SK-N-MC (cell line): Measurements from ENCODE around the gene ZDBF2.

ENCODE experiments used
- EZH2 ChIP-seq: fragments of 200-600 bp; sonication (generic); IDR thresholded peaks from one replicate; pipeline ENCODE4 v1.6.1; 2017; ENCODE audit warnings: antibody characterized with exemption
- POLR2AphosphoS5 ChIP-seq: IDR thresholded peaks from 2 replicates; pipeline ENCODE4 v1.6.1; 2012; ENCODE audit warnings: mild to moderate bottlenecking, low read depth, low read length, borderline replicate concordance

GRCh38 chr2:206354129-206354528 lies 79.7 kb downstream of the ZDBF2 start:
- no peak for TF ChIP-seq EZH2
- no peak for TF ChIP-seq POLR2AphosphoS5
